Stimulated activated CD4-positive, alpha-beta T cell treated with anti-CD3 and anti-CD28 coated beads, TNF-alpha, amount 100 ng/mL, for 24 hours (primary cell): ENCODE measurements around the gene ATP9A.
"Not testable (repeated sequence)": the region's sequence is repeated elsewhere in the genome, so short reads cannot be mapped to it uniquely, and the experiment has no call there.

ENCODE experiments used
- DNase-seq, 3 experiments: peaks; one replicate each; pipeline ENCODE4 v3.0.0-alpha.2; 2020; ENCODE audit warnings: low read depth in 3 of 3

The ATP9A gene

GRCh38 chr20:51659491-51660050, 108.6 kb downstream of the ATP9A start:
- DNase-seq: no peak

- no peak for DNase-seq
These were observed 111.4 kb downstream of the ATP9A start for GRCh38 chr20:51656726-51657260.

GRCh38 chr20:51656089-51656488, 112.1 kb downstream of the ATP9A start:
- not testable (repeated sequence) for DNase-seq

- no peak for DNase-seq
These were observed 113.7 kb downstream of the ATP9A start for GRCh38 chr20:51654495-51654894.

- DNase-seq: no peak
These were observed 114.1 kb downstream of the ATP9A start for GRCh38 chr20:51654060-51654459.

GRCh38 chr20:51653226-51653625, 115.0 kb downstream of the ATP9A start:
- DNase-seq: no peak

GRCh38 chr20:51651921-51652549, 116.2 kb downstream of the ATP9A start:
- DNase-seq: no peak

GRCh38 chr20:51650685-51651134, 117.5 kb downstream of the ATP9A start:
- DNase-seq: no peak

GRCh38 chr20:51648571-51648947, 119.6 kb downstream of the ATP9A start:
- no peak for DNase-seq

- DNase-seq: no peak
These were observed 120.3 kb downstream of the ATP9A start for GRCh38 chr20:51647674-51648570.

- not testable (repeated sequence) for DNase-seq
These were observed 124.4 kb downstream of the ATP9A start for GRCh38 chr20:51643810-51644209.

GRCh38 chr20:51643390-51643789, 124.8 kb downstream of the ATP9A start:
- no peak for DNase-seq

- no peak for DNase-seq
These were observed 126.3 kb downstream of the ATP9A start for GRCh38 chr20:51641866-51642265.

GRCh38 chr20:51640743-51641142, 127.4 kb downstream of the ATP9A start:
- DNase-seq: no peak

- DNase-seq: peak; percentile 28 to 63 (median 31)
These were observed 128.9 kb downstream of the ATP9A start for GRCh38 chr20:51639206-51639832.

GRCh38 chr20:51637241-51637640, 130.9 kb downstream of the ATP9A start:
- no peak for DNase-seq

- peak in 2 of 3 experiments; percentile 19 to 25 for DNase-seq
These were observed 132.1 kb downstream of the ATP9A start for GRCh38 chr20:51636123-51636522.

GRCh38 chr20:51635680-51636079, 132.5 kb downstream of the ATP9A start:
- DNase-seq: no peak

- DNase-seq: no peak
These were observed 133.3 kb downstream of the ATP9A start for GRCh38 chr20:51634877-51635276.

GRCh38 chr20:51634257-51634656, 133.9 kb downstream of the ATP9A start:
- DNase-seq: no peak

GRCh38 chr20:51633430-51633829, 134.8 kb downstream of the ATP9A start:
- DNase-seq: no peak

- DNase-seq: no peak
These were observed 136.2 kb downstream of the ATP9A start for GRCh38 chr20:51631953-51632352.
